Measurements from ENCODE around the gene PRR16.

GRCh38 chr5:120512791-120513650 is 48.9 kb downstream of the PRR16 start:
- TF ChIP-seq CTCF (IDR thresholded peaks at IDR 0.05) (no peak), ZFX (IDR thresholded peaks at IDR 0.05; ENCODE audit: borderline replicate concordance) (no peak)

All from 22Rv1 (cell line).